OCI-LY3 (cell line): Measurements from ENCODE around the gene CNTNAP1.

ENCODE experiments used
- CTCF ChIP-seq: fragments of 200-600, 300-600 bp; sonication (generic); IDR thresholded peaks from 2 replicates; pipeline ENCODE4 v1.5.1; 2014; ENCODE audit warnings: antibody characterized with exemption, low read length, low read depth
- EZH2phosphoT487 ChIP-seq: fragments of 200-600 bp; shearing (Covaris generic); IDR thresholded peaks from 2 replicates; pipeline ENCODE4 v1.6.1; 2018; ENCODE audit warnings: antibody characterized with exemption, mixed run types, low read depth

- TF ChIP-seq CTCF: no peak
- TF ChIP-seq EZH2phosphoT487: no peak
Observed at GRCh38 chr17:42695500-42695899, 13.2 kb downstream of the CNTNAP1 start.
